Stimulated activated CD4-positive, alpha-beta T cell treated with anti-CD3 and anti-CD28 coated beads, Interleukin-4, amount 100 ng/mL, for 24 hours (primary cell): Measurements from ENCODE around the gene PMEL.
"Not testable (repeated sequence)": the region's sequence is repeated elsewhere in the genome, so short reads cannot be mapped to it uniquely, and the experiment has no call there.

Source experiments
- DNase-seq: peaks from one replicate; pipeline ENCODE4 v3.0.0-alpha.2; 2020

Gene PMEL

DNA sequence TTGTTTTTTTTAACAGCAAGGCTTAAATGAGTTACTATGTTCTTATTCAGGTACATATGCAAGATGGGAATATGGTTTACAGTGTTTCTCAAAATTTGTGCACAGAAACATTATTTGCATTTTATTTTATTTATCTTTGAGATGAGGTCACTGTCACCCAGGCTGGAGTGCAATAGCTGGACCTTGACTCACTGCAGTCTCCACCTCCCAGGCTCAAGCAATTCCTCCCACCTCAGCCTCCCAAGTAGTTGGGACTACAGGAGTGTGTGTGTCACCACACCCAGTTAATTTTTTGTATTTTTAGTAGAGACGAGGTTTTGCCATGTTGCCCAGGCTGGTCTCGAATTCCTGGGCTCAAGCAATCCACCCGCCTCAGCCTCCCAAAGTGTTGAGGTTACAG is 46.8 kb downstream of the PMEL start:
- not testable (repeated sequence) for DNase-seq

DNA sequence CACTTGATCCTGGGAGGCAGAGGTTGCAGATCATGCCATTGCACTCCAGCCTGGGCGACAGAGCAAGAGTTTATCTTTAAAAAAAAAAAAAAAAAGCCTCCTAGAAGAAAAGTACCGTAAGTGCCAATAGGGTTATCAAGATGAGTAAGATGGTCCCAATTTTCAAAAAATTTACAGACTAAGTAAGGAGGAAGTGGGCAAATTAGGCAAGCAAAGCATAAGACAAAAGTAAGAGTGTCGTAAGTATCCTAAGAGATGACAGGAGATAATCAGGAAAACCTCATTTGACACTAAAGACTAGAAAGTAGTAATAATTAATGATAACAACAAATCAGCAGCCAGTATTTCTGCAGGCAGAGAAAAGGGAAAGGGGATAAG is 50.4 kb downstream of the PMEL start:
- no peak for DNase-seq

DNA sequence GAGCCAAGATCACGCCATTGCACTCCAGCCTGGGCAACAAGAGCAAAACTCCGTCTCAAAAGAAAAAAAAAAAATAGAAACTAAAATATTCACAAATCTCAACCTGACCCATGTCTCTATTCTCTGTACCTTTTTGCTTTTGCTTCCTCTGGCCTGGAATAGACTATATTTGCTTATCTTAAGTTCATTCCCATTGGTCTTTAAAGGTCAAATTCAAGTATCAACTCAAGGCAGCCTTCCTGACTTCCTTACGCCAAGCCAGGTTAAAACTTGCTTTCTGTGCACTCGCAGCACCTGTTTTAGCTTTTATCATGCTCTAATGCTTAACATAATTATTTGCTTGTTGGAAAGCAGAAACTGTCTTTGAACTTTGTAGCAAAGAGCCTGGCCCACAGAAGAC is 52.9 kb downstream of the PMEL start:
- DNase-seq, result no peak

DNA sequence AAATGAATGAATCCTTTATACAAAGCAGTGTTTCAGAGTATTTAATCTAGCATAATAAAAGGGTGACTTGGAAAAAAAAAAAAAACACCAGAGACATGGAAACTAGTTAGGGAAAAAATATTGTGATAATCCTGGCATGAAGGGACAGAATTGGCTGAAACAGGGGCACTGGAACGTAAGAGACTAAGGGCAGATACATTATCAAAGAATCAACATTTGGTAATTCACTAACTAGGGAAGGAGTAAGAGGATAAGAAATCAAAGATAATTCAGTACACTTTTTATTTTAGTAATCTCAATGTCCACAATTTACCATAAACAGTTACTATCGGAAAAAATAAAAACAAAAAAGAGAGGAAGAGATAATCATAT is 56.3 kb downstream of the PMEL start:
- DNase-seq, result no peak

DNA sequence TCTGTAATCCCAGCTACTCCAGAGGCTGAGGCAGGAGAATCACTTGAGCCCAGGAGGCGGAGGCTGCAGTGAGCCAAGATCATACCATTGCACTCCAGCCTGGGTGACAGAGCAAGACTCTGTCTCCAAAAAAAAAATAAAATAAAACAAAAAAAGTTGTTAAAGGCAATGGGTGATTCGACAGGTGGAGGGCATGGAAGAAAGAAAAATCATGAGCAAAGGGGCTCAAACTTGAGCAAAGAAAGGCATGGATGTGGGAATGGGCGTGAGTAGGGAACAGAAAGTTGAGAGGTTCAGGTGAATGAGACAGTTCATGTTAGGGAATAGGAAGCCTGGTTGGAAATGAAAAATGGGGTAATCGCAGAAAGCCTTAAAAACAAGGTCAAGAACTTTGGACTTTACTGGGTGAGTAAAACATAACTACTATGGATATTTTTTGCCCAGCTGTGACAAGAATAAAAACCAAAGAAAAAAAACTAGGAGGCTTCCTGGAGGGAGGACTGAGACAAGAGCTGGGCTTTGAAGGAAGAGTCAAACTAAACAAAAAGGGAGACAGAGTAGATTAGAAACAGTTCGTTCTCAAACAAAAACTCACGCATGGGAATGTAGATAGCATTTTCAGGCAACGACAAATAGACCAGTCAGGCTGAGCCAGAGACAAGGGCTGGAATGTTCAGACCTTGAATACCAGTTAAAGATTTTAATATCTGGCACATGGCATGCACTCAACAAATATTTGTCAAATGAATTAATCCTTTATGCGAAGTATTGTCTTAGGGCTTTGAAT is 56.9 kb downstream of the PMEL start:
- no peak for DNase-seq

DNA sequence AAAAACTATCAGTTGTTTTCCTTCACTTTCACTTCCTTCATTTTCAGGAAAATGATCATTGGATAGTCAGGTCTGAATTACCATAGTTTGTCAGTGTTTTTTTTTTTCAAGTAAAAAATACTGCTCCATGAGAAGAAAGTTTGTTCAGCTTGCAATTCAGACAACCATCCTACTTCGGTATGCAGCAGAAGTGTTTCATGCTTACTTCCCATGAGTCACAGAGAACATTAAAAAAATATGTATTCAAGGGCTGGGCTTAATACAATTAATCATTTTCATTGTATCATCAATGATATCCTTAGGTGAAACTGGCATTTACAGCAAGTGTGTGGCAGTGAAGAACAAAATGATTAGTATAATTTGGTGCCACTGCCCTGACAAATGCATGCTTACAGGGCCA is 59.8 kb downstream of the PMEL start:
- DNase-seq, result no peak
